H1 (cell line): ENCODE data around the gene GUCY1A2.

Experiments used
- CREB1 ChIP-seq: IDR thresholded peaks from 2 replicates; pipeline ENCODE4 v1.6.1; 2012; ENCODE audit warnings: inconsistent platforms
- GTF2F1 ChIP-seq: IDR thresholded peaks from 2 replicates; pipeline ENCODE4 v1.6.1; 2012; ENCODE audit warnings: low read depth, low read length, improper control_type of control experiment, borderline replicate concordance
- JUND ChIP-seq: IDR thresholded peaks from 2 replicates; pipeline ENCODE4 v1.6.1; 2011; ENCODE audit warnings: mild to moderate bottlenecking, improper control_type of control experiment, low read length
- PHF8 ChIP-seq: fragments of 200-600 bp; sonication (generic); conservative IDR thresholded peaks from 2 replicates; pipeline ENCODE4 v1.7.1; 2012; ENCODE audit warnings: low read depth, mild to moderate bottlenecking, inconsistent platforms, low read length, moderate library complexity
- SP1 ChIP-seq: IDR thresholded peaks from 2 replicates; pipeline ENCODE4 v1.6.1; 2011; ENCODE audit warnings: low read depth, low read length
- TCF12 ChIP-seq: IDR thresholded peaks from 2 replicates; pipeline ENCODE4 v1.6.1; 2011; ENCODE audit warnings: low read depth, mild to moderate bottlenecking, low read length
- TF ChIP-seq, protein P1 (sequence below), 3 experiments: IDR thresholded peaks; 1 replicate in 2 of 3; 2 replicates in 1 of 3; pipeline versions ENCODE4 v1.5.1 to v1.6.1; 2011; ENCODE audit warnings: low read length in 3 of 3, mild to moderate bottlenecking in 3 of 3, inconsistent platforms in 2 of 3, low read depth in 1 of 3, moderate library complexity in 1 of 3; ENCODE audit not compliant: insufficient read depth in 1 of 3; ENCODE audit errors: control extremely low read depth in 1 of 3
- TF ChIP-seq, protein P2 (sequence below): IDR thresholded peaks from 2 replicates; pipeline ENCODE4 v1.6.1; 2012; ENCODE audit warnings: low read length, inconsistent platforms
- TF ChIP-seq, protein P3 (sequence below): fragments of 300-600 bp; sonication (generic); IDR thresholded peaks from 2 replicates; pipeline ENCODE4 v1.7.1; 2012; ENCODE audit warnings: low read length, moderate library complexity, mild to moderate bottlenecking, inconsistent platforms; ENCODE audit not compliant: insufficient replicate concordance

DNA sequence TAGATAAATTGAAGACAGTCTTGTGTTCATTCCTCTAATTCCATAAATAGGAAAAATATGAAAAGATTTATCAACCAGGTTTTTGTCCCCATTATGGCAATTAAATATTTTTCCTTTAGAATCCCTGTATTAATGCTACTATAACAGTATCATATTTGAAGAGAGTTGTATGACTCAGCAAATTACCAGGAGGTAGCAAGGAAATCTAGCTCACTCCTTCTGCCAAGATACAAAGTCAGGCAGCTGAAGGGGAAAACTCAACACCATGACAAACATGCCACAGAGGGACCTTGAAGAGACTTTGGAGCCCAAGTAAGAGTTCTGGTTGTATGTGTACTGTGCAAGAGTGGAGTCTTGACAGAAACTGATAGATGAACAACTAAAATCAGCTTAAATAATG, 143.3 kb downstream of the GUCY1A2 start:
- TF ChIP-seq, protein P1, sequence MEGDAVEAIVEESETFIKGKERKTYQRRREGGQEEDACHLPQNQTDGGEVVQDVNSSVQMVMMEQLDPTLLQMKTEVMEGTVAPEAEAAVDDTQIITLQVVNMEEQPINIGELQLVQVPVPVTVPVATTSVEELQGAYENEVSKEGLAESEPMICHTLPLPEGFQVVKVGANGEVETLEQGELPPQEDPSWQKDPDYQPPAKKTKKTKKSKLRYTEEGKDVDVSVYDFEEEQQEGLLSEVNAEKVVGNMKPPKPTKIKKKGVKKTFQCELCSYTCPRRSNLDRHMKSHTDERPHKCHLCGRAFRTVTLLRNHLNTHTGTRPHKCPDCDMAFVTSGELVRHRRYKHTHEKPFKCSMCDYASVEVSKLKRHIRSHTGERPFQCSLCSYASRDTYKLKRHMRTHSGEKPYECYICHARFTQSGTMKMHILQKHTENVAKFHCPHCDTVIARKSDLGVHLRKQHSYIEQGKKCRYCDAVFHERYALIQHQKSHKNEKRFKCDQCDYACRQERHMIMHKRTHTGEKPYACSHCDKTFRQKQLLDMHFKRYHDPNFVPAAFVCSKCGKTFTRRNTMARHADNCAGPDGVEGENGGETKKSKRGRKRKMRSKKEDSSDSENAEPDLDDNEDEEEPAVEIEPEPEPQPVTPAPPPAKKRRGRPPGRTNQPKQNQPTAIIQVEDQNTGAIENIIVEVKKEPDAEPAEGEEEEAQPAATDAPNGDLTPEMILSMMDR (IDR thresholded peaks at IDR 0.05; ENCODE audit: control extremely low read depth in 1 of 3, insufficient read depth in 1 of 3, low read depth in 1 of 3, low read length in 3 of 3): no peak
- TF ChIP-seq GTF2F1 (no peak), TCF12 (no peak), SP1 (no peak), PHF8 (no peak), CREB1 (no peak), JUND (no peak)
- TF ChIP-seq, protein P2, sequence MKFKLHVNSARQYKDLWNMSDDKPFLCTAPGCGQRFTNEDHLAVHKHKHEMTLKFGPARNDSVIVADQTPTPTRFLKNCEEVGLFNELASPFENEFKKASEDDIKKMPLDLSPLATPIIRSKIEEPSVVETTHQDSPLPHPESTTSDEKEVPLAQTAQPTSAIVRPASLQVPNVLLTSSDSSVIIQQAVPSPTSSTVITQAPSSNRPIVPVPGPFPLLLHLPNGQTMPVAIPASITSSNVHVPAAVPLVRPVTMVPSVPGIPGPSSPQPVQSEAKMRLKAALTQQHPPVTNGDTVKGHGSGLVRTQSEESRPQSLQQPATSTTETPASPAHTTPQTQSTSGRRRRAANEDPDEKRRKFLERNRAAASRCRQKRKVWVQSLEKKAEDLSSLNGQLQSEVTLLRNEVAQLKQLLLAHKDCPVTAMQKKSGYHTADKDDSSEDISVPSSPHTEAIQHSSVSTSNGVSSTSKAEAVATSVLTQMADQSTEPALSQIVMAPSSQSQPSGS: no peak
- TF ChIP-seq, protein P3, sequence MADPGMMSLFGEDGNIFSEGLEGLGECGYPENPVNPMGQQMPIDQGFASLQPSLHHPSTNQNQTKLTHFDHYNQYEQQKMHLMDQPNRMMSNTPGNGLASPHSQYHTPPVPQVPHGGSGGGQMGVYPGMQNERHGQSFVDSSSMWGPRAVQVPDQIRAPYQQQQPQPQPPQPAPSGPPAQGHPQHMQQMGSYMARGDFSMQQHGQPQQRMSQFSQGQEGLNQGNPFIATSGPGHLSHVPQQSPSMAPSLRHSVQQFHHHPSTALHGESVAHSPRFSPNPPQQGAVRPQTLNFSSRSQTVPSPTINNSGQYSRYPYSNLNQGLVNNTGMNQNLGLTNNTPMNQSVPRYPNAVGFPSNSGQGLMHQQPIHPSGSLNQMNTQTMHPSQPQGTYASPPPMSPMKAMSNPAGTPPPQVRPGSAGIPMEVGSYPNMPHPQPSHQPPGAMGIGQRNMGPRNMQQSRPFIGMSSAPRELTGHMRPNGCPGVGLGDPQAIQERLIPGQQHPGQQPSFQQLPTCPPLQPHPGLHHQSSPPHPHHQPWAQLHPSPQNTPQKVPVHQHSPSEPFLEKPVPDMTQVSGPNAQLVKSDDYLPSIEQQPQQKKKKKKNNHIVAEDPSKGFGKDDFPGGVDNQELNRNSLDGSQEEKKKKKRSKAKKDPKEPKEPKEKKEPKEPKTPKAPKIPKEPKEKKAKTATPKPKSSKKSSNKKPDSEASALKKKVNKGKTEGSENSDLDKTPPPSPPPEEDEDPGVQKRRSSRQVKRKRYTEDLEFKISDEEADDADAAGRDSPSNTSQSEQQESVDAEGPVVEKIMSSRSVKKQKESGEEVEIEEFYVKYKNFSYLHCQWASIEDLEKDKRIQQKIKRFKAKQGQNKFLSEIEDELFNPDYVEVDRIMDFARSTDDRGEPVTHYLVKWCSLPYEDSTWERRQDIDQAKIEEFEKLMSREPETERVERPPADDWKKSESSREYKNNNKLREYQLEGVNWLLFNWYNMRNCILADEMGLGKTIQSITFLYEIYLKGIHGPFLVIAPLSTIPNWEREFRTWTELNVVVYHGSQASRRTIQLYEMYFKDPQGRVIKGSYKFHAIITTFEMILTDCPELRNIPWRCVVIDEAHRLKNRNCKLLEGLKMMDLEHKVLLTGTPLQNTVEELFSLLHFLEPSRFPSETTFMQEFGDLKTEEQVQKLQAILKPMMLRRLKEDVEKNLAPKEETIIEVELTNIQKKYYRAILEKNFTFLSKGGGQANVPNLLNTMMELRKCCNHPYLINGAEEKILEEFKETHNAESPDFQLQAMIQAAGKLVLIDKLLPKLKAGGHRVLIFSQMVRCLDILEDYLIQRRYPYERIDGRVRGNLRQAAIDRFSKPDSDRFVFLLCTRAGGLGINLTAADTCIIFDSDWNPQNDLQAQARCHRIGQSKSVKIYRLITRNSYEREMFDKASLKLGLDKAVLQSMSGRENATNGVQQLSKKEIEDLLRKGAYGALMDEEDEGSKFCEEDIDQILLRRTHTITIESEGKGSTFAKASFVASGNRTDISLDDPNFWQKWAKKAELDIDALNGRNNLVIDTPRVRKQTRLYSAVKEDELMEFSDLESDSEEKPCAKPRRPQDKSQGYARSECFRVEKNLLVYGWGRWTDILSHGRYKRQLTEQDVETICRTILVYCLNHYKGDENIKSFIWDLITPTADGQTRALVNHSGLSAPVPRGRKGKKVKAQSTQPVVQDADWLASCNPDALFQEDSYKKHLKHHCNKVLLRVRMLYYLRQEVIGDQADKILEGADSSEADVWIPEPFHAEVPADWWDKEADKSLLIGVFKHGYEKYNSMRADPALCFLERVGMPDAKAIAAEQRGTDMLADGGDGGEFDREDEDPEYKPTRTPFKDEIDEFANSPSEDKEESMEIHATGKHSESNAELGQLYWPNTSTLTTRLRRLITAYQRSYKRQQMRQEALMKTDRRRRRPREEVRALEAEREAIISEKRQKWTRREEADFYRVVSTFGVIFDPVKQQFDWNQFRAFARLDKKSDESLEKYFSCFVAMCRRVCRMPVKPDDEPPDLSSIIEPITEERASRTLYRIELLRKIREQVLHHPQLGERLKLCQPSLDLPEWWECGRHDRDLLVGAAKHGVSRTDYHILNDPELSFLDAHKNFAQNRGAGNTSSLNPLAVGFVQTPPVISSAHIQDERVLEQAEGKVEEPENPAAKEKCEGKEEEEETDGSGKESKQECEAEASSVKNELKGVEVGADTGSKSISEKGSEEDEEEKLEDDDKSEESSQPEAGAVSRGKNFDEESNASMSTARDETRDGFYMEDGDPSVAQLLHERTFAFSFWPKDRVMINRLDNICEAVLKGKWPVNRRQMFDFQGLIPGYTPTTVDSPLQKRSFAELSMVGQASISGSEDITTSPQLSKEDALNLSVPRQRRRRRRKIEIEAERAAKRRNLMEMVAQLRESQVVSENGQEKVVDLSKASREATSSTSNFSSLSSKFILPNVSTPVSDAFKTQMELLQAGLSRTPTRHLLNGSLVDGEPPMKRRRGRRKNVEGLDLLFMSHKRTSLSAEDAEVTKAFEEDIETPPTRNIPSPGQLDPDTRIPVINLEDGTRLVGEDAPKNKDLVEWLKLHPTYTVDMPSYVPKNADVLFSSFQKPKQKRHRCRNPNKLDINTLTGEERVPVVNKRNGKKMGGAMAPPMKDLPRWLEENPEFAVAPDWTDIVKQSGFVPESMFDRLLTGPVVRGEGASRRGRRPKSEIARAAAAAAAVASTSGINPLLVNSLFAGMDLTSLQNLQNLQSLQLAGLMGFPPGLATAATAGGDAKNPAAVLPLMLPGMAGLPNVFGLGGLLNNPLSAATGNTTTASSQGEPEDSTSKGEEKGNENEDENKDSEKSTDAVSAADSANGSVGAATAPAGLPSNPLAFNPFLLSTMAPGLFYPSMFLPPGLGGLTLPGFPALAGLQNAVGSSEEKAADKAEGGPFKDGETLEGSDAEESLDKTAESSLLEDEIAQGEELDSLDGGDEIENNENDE: no peak
